DMS79 (cell line): ENCODE results near the gene PBX1.

ENCODE experiments used
- DNase-seq: peaks from one replicate; lab custom pipeline; 2025; lab: John Stamatoyannopoulos, UW

The PBX1 gene

DNA sequence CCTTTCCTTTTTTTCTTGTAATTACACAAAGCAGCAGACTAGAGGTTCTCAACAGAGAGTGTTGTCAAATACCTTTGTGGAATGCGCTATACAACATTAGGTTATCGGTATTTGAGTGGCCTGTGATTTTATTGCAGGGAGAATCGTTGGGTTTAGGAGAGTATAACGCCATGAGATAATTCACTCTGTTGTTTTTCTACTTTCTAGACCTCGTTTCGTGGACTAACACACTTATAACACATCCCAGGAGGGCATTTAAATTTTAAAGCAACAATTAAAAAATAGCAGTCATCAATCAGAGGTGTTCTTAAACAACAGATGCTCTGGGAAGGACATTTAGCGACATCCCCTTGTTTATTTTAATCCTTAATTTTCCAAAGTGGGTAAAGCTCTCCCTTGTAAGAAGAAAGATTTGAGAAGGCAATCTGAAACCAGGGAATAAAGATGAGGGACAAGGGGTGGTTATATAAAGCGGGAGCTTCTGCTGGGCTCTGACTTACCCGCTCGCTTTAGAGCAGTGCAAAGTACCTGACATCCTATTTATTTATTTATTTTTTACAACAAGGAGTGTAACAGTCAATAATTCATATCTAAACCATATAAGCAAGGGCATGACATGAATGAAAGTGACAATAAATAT lies 4.9 kb downstream of the PBX1 start:
- no peak for DNase-seq

GRCh38 chr1:164564378-164564777 lies 5.4 kb downstream of the PBX1 start:
- no peak for DNase-seq

GRCh38 chr1:164565357-164565756 lies 6.4 kb downstream of the PBX1 start:
- DNase-seq, result no peak

DNA sequence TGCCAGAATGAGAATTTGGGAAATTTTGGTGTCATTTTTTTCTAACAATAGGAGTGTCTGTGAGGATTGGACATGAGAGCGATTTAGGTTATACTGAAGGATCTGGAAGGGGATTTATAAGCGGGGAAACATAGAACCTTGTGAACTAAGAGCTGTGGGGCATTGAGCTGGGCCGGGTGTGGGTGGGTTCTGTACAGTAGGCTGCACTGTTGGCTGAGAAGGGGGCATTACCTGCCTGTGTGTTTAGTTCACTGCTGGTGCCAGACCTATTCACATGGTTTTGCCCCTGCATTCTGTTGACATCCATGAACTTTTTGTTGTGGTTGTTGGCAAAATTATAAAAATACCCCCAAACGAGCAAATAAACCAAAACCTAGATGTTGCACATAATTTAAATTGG lies 8.8 kb downstream of the PBX1 start:
- DNase-seq, result no peak

DNA sequence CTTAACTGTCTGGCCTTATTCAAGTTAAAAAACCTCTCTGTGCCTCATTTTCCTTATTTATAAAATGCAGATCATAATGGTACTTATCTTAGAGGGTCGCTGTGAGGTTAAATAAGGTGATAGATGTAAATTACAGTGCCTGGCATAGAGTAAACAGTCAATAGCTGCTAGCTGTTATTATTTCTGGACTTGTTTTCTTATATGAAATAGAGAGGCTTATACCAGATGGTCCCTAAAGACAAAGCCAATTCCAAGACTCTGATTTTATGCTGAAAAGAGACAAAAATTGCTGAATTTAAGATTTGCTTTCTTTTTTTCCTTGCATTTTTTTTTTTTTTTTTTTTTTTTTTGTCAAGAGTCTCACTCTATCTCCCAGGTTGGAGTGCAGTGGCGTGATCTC lies 10.3 kb downstream of the PBX1 start:
- no peak for DNase-seq

DNA sequence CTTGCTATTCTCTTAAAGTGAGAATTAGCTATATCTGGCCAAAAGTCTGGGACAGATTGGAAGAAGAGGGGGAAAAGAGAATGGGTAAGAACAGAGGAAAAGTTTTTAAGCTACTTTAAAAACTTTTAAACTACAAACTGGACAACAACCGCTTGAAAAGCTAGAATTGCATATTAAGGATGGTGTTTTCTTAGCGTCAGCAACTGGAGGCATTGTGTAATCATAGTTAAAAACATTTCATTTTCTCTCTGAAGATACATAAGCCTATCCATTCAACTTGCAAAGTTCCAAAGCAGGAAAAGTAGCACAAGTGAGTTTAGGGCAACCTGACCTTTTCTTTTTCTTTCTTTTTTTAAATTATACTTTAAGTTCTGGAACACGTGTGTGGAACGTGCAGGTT lies 10.9 kb downstream of the PBX1 start:
- no peak for DNase-seq

DNA sequence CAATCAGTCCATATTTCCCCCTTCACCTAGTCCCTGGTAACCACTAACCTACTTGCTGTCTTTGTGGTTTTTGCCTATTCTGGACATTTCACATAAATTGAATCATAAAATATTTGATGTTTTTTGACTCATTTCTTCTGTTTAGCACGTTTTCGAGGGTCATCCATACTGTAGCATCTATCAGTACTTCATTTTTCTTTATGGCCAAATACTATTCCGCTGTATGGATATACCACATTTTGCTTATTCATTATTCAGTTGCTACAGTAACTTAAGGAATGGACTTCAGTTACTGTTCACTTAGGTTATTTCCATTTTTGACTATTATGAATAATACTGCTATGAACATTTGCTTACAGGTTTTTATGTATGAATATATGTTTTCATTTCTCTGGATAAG lies 12.3 kb downstream of the PBX1 start:
- no peak for DNase-seq

- DNase-seq, result no peak
Observed at GRCh38 chr1:164575356-164575886, 16.4 kb downstream of the PBX1 start.

GRCh38 chr1:164576291-164577271 lies 17.6 kb downstream of the PBX1 start:
- DNase-seq, result no peak

- DNase-seq, result no peak
Observed at GRCh38 chr1:164577291-164577690, 18.3 kb downstream of the PBX1 start.

GRCh38 chr1:164578479-164579200 lies 19.7 kb downstream of the PBX1 start:
- no peak for DNase-seq

- no peak for DNase-seq
Observed at GRCh38 chr1:164579381-164579780, 20.4 kb downstream of the PBX1 start.

DNA sequence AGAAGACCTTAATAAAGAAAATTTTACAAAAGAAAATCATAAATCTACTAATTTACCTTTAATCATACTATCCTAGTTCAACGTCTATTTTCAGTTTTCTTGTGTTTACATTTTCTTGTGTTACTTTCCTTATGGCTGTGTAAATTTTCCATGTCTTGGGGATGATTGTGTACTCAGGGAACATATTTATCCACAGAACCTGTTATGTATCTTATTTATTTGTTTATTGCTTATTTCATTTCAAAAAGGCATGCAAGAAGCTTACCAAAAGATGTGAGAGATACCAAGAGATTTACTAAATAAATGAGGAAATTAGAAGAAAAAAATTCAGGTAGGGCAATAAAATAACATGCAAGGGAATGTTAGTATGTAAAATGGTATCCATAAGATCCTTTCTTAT lies 22.8 kb downstream of the PBX1 start:
- DNase-seq, result no peak

DNA sequence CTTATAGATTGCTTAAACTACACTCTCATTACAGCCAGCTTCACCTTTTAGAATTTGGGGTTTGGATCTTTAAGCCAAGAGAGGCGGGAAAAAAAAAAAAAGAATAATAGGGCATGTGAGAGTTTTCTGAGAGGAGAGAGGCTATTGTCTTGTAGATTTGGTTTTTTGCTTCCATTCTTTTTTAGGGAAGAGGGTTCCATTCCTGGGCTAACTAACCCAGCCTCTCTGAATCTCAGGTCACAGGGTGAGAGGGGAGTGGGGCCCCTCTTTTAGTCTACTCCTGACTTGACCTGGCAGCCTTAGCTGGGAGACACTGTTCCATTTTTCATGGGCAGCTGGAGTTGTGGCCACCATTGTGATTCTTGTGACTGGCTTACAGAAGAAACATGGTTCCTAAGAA lies 24.2 kb downstream of the PBX1 start:
- no peak for DNase-seq

- no peak for DNase-seq
Observed at GRCh38 chr1:164583835-164584539, 25.0 kb downstream of the PBX1 start.

GRCh38 chr1:164586591-164586990 lies 27.6 kb downstream of the PBX1 start:
- no peak for DNase-seq

- DNase-seq, result no peak
Observed at GRCh38 chr1:164587617-164588501, 28.9 kb downstream of the PBX1 start.

- DNase-seq, result peak; percentile 34
Observed at GRCh38 chr1:164588516-164589341, 29.7 kb downstream of the PBX1 start.

- no peak for DNase-seq
Observed at GRCh38 chr1:164589408-164589807, 30.4 kb downstream of the PBX1 start.

- DNase-seq, result no peak
Observed at GRCh38 chr1:164589961-164590507, 31.1 kb downstream of the PBX1 start.
